Epithelial cell of proximal tubule (primary cell): ENCODE results near the gene MAP2K7. TPM values are rescaled to one million over a fixed set of nuclear protein-coding genes. Genes with fewer than 3 reads are reported as not detected.

Source experiments
- DNase-seq: peaks from one replicate; pipeline ENCODE4 v3.0.0-alpha.2; 2011; ENCODE audit warnings: low read depth
- H3K4me3 ChIP-seq: 2 replicates; pipeline ENCODE4 v1.5.1; 2011; ENCODE audit warnings: low read depth, mild to moderate bottlenecking, low read length
- CTCF ChIP-seq: conservative IDR thresholded peaks from 2 replicates; pipeline ENCODE4 v1.5.1; 2012; ENCODE audit warnings: low read depth, mild to moderate bottlenecking, low read length
- total RNA-seq: library from RNA; depleted of rRNA; stranded (reverse); fragments of >200 nt; gene quantifications from 2 replicates; pipeline ENCODE4 v1.2.3, GENCODE V29; 2015

MAP2K7 gene
- total RNA-seq, 1 donor from 2014 or later, result 7.6 TPM

- TF ChIP-seq CTCF, result no peak
- DNase-seq, result no peak
- H3K4me3 ChIP-seq, result no peak overlapping the region
Observed at GRCh38 chr19:7872306-7873204, 31.1 kb upstream of the MAP2K7 start.

- H3K4me3 ChIP-seq, result peak overlapping the region; percentile 62
- no peak for TF ChIP-seq CTCF
- DNase-seq, result no peak
Observed at GRCh38 chr19:7873304-7874075, 30.2 kb upstream of the MAP2K7 start.

GRCh38 chr19:7874076-7874896, 29.4 kb upstream of the MAP2K7 start, which contains the start of gene PRR36:
TSS of gene PRR36 (minus strand) at chr19:7874390. CDS start at chr19:7873689, 701 bp downstream.
- no peak for DNase-seq
- H3K4me3 ChIP-seq, result peak within 1 kb of the TSS; percentile 62
- no peak for TF ChIP-seq CTCF

GRCh38 chr19:7874897-7875273, 28.8 kb upstream of the MAP2K7 start:
- TF ChIP-seq CTCF, result no peak
- peak overlapping the region; percentile 62 for H3K4me3 ChIP-seq
- no peak for DNase-seq

GRCh38 chr19:7877249-7877836, 26.3 kb upstream of the MAP2K7 start:
- DNase-seq, result no peak
- TF ChIP-seq CTCF, result no peak
- no peak overlapping the region for H3K4me3 ChIP-seq

GRCh38 chr19:7879111-7879807, 24.4 kb upstream of the MAP2K7 start:
- no peak for TF ChIP-seq CTCF
- no peak for DNase-seq
- no peak overlapping the region for H3K4me3 ChIP-seq
